Cerebellar nuclear complex (tissue), 1 donor: Measurements from ENCODE around the gene MMAB.

Experiments used
- DNase-seq, 2 experiments: peaks; one replicate each; lab custom pipeline; 2025; lab: John Stamatoyannopoulos, UW

Gene MMAB

GRCh38 chr12:109538191-109538863 is 35.0 kb downstream of the MMAB start:
- no peak for DNase-seq

GRCh38 chr12:109537136-109537535 is 36.2 kb downstream of the MMAB start:
- DNase-seq: no peak

- no peak for DNase-seq
These were observed 37.4 kb downstream of the MMAB start for GRCh38 chr12:109535863-109536250.

- no peak for DNase-seq
These were observed 38.0 kb downstream of the MMAB start for GRCh38 chr12:109535231-109535862.

- DNase-seq: no peak
These were observed 38.8 kb downstream of the MMAB start for GRCh38 chr12:109534456-109534855.

- DNase-seq: no peak
These were observed 39.9 kb downstream of the MMAB start for GRCh38 chr12:109533487-109533740.

- no peak for DNase-seq
These were observed 40.4 kb downstream of the MMAB start for GRCh38 chr12:109532721-109533486.

GRCh38 chr12:109531411-109531810 is 41.9 kb downstream of the MMAB start:
- DNase-seq: no peak

GRCh38 chr12:109529691-109530640 is 43.3 kb downstream of the MMAB start:
- DNase-seq: no peak

GRCh38 chr12:109527489-109528123 is 45.7 kb downstream of the MMAB start:
- DNase-seq: no peak

GRCh38 chr12:109525279-109525585 is 48.1 kb downstream of the MMAB start:
- no peak for DNase-seq

GRCh38 chr12:109524466-109525278 is 48.6 kb downstream of the MMAB start:
- DNase-seq: no peak

- no peak for DNase-seq
These were observed 49.8 kb downstream of the MMAB start for GRCh38 chr12:109523504-109523903.

- peak in 1 of 2 experiments; percentile 26 for DNase-seq
These were observed 50.2 kb downstream of the MMAB start for GRCh38 chr12:109523071-109523470.

- no peak for DNase-seq
These were observed 51.5 kb downstream of the MMAB start for GRCh38 chr12:109521831-109522230.

GRCh38 chr12:109519787-109520186 is 53.5 kb downstream of the MMAB start:
- no peak for DNase-seq

- peak in 1 of 2 experiments; percentile 6 for DNase-seq
These were observed 54.3 kb downstream of the MMAB start for GRCh38 chr12:109518820-109519665.

- no peak for DNase-seq
These were observed 55.7 kb downstream of the MMAB start for GRCh38 chr12:109517619-109518018.

GRCh38 chr12:109513977-109514376 is 59.3 kb downstream of the MMAB start:
- DNase-seq: no peak

- DNase-seq: no peak
These were observed 60.3 kb downstream of the MMAB start for GRCh38 chr12:109513051-109513450.
